Activated CD4-positive, alpha-beta T cell treated with anti-CD3 and anti-CD28 coated beads, Interleukin-2, amount 10 ng/mL, durations not matched to agents 7 days and 5 days (primary cell): ENCODE data around the gene KCNE4. TPM values are rescaled to one million over a fixed set of nuclear protein-coding genes. Genes with fewer than 3 reads are reported as not detected.

Experiments
- CTCF ChIA-PET: fragments of 350-600 bp; sonication (Branson Sonifier 250); formaldehyde crosslinking; loops from one replicate; lab custom pipeline; 2021; ENCODE audit warnings: antibody characterized with exemption; lab: Charles Lee
- POLR2A ChIA-PET: fragments of 350-600 bp; sonication (Branson Sonifier 250); formaldehyde crosslinking; loops from one replicate; lab custom pipeline; 2021; ENCODE audit warnings: antibody characterized with exemption; lab: Charles Lee
- DNase-seq: peaks from one replicate; pipeline ENCODE4 v3.0.0-alpha.2; 2020
- H3K27ac Mint-ChIP-seq: one replicate; pipeline ENCODE4 v1.8.0; 2021; ENCODE audit warnings: mild to moderate bottlenecking, moderate library complexity, mixed read lengths
- H3K27me3 Mint-ChIP-seq: one replicate; pipeline ENCODE4 v1.8.0; 2021; ENCODE audit warnings: mixed read lengths
- H3K36me3 Mint-ChIP-seq: one replicate; pipeline ENCODE4 v1.8.0; 2021; ENCODE audit warnings: low read depth, mixed read lengths
- H3K4me1 Mint-ChIP-seq: one replicate; pipeline ENCODE4 v1.8.0; 2021; ENCODE audit warnings: mixed read lengths
- H3K4me3 Mint-ChIP-seq: one replicate; pipeline ENCODE4 v1.8.0; 2021; ENCODE audit warnings: mild to moderate bottlenecking, moderate library complexity, mixed read lengths
- H3K9me3 Mint-ChIP-seq: one replicate; pipeline ENCODE4 v1.8.0; 2021; ENCODE audit warnings: mixed read lengths
- total RNA-seq, 2 experiments: library from RNA; stranded (reverse); gene quantifications; one replicate each; pipeline ENCODE4 v1.2.3, GENCODE V29; 2021

Gene KCNE4, protein sequence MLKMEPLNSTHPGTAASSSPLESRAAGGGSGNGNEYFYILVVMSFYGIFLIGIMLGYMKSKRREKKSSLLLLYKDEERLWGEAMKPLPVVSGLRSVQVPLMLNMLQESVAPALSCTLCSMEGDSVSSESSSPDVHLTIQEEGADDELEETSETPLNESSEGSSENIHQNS
- total RNA-seq: not detected

DNA sequence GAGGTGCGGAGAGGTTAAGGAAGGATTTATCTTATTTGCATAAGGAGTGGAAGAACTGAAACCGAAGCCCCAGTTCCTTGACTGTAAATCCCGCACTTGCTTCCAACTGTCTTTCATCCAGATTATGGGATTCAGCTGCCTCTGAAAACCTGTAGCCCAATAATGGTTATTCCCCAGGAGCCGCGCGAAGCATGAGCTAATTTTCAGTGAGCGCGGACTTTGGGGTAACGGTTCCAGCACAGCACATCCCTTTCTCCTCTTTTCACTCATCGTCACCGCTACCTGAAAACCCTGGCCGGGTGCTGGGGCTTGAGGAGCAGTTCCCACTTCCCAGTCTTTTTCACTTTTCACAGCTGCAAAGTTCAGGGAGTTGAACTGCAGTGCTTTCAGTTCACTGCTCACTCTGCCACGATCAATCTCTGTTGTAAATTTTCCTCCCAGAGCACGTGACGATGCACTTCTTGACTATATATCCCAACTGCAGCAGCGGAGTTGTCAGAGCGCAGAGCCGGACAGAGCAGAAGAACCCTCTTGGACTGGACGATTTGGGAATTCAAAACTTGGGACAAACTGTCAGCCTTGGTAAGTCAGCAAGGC lies at the start of gene KCNE4:
Gene KCNE4, plus strand, starts transcription at position 498 of the 597 bp plus-strand sequence. CDS start 641 bp downstream, outside the sequence.
- DNase-seq: no peak
- Mint-ChIP-seq H3K36me3 (no peaks in the 10 kb centered on the region), H3K9me3 (no peaks in the 10 kb centered on the region), H3K27me3 (no peaks in the 10 kb centered on the region), H3K27ac (no peak within 1 kb of the TSS), H3K4me1 (no peaks in the 10 kb centered on the region), H3K4me3 (no peak within 1 kb of the TSS)
- POLR2A ChIA-PET: no interaction called here
- CTCF ChIA-PET: interaction anchor here (0.6 kb wide), 1 partner anchor 211 kb away, joined by 4 read pairs; no protein-coding TSS in a partner anchor

DNA sequence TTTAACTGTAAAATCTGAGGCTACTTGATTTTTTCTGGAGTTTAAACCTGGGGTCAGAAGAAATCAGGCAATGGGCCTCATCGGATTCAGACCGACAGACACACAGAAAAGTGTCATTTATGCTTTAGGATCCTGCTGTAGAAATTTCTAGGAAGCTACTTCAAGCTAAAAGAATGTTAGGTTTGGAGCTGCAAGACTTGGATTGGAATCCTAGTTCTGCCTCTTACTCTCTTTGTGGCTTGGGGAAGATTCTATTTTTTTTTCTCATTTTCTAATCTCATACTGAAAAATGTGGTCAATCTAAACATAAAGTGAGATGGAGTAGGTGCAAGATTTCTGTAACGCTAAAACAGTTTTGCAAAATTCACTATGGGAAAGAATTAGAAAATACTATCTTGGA lies 48.8 kb upstream of the KCNE4 start:
- no peaks in the 10 kb centered on the region for H3K9me3 Mint-ChIP-seq
- H3K4me1 Mint-ChIP-seq: no peaks in the 10 kb centered on the region
- no peak overlapping the region for H3K27ac Mint-ChIP-seq
- H3K36me3 Mint-ChIP-seq: no peaks in the 10 kb centered on the region
- CTCF ChIA-PET: no interaction called here
- H3K27me3 Mint-ChIP-seq: peaks cover 4% of the 10 kb centered on the region
- no peak overlapping the region for H3K4me3 Mint-ChIP-seq
- POLR2A ChIA-PET: interaction anchor here (0.7 kb wide), 1 partner anchor 31 kb away, joined by 4 read pairs; no protein-coding TSS in a partner anchor
- DNase-seq: no peak

DNA sequence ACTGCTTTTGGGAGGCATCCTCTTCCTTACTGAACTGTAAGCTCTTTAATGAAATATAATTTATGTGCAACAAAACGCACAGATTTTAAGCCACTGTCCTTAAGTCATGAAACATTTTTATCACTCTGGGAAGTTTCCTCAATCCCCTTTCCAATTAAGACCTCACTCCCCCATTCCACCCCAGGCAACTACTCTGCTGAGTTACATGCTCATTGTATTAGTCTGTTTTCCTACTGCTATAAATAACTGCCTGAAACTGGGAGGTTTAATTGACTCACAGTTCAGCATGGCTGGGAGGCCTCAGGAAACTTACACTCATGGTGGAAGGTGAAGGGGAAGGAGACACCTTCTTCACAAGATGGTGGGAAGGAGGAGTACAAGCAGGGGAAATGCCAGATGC lies 46.5 kb upstream of the KCNE4 start:
- no peaks in the 10 kb centered on the region for H3K4me1 Mint-ChIP-seq
- CTCF ChIA-PET: interaction anchor here (0.9 kb wide), 1 partner anchor 24 kb away, joined by 3 read pairs; no protein-coding TSS in a partner anchor
- POLR2A ChIA-PET: no interaction called here
- H3K36me3 Mint-ChIP-seq: no peaks in the 10 kb centered on the region
- H3K4me3 Mint-ChIP-seq: no peak overlapping the region
- H3K9me3 Mint-ChIP-seq: no peaks in the 10 kb centered on the region
- no peak overlapping the region for H3K27ac Mint-ChIP-seq
- peaks cover 2% of the 10 kb centered on the region for H3K27me3 Mint-ChIP-seq
- DNase-seq: no peak

DNA sequence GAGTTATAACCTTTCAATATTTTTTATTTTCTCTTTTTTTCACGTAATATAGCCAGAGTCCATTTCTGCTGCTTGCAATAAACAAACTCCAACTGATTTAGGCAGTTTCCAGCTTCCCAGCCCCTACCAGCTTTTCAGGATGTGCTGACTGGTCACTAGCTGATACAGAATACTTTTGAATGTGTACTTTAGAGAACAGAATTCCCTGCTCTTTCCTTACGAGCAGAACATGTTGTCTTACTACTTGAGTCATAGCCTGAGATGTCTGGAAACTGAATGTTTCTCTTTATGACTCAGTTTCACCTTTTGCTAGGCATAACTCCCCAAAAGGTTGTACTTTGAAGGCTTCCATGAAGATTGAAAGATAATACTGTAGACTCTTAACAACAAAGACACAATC lies 44.5 kb upstream of the KCNE4 start:
- ChIA-PET POLR2A (no interaction called here), CTCF (no interaction called here)
- Mint-ChIP-seq H3K9me3 (no peaks in the 10 kb centered on the region), H3K4me3 (no peak overlapping the region), H3K36me3 (no peaks in the 10 kb centered on the region), H3K27ac (no peak overlapping the region), H3K27me3 (no peaks in the 10 kb centered on the region), H3K4me1 (no peaks in the 10 kb centered on the region)
- DNase-seq: no peak

DNA sequence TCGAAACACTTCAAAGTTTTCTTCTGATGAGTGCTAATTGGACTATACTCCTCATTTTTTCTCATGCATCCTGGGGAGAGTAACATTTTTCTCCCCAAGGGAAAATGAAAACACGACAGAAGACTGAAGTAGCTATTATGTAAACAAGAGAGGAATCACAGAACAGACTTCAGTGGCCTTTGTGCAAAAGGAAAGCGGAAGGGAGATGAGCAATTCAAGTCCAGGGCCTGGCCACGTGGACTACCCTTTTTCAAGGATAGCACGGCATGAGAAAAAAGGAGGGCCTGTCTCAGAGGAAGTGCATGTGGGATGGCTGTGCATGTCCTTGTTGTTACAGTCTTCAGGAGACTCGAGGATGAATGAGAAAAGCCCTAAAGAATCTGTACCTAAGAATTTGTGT lies 43.8 kb upstream of the KCNE4 start:
- POLR2A ChIA-PET: no interaction called here
- CTCF ChIA-PET: no interaction called here
- Mint-ChIP-seq H3K27ac (no peak overlapping the region), H3K9me3 (no peaks in the 10 kb centered on the region), H3K4me3 (no peak overlapping the region), H3K4me1 (no peaks in the 10 kb centered on the region), H3K27me3 (peaks cover 2% of the 10 kb centered on the region), H3K36me3 (no peaks in the 10 kb centered on the region)
- DNase-seq: no peak

DNA sequence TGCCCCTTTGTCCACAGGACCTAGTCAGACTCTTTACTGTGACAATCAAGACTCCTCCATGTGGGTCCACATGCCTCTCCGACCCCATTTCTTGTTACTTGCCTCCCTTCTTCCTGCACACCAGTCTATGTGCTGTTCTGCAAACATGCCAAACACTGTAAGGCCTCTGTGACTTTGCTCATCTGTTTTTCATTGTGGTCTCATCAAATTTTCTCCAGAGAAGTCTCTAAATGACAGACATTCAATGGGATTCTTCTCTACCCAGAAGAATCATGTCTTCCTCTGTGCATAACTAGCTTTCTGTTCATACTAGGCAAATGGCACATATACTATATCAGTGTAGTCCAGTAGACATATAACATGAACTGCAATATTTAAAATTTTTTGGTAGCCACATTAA lies 43.0 kb upstream of the KCNE4 start:
- Mint-ChIP-seq H3K4me3 (no peak overlapping the region), H3K27me3 (peaks cover 3% of the 10 kb centered on the region), H3K9me3 (no peaks in the 10 kb centered on the region), H3K36me3 (no peaks in the 10 kb centered on the region), H3K4me1 (no peaks in the 10 kb centered on the region), H3K27ac (no peak overlapping the region)
- POLR2A ChIA-PET: no interaction called here
- DNase-seq: no peak
- CTCF ChIA-PET: no interaction called here

DNA sequence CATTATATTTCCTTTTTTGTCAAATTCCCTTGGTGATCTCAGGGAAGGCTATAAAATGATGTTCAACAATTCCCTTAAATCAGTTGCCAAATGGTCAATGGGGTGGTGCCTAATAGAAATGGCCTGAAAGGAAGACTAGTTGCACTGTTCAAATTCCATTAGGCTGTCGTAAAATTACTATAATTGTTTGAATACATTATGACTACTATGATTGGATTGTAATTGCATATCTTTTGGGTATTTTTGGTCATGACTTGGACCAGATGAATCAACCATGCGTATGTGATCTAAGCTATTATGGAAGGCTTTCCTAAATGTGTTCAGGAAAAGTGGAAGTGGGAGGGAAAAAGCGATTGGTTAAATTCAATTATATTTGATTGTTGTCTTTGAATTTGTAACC lies 41.3 kb upstream of the KCNE4 start:
- DNase-seq: no peak
- CTCF ChIA-PET: no interaction called here
- POLR2A ChIA-PET: no interaction called here
- H3K27me3 Mint-ChIP-seq: peaks cover 3% of the 10 kb centered on the region
- H3K36me3 Mint-ChIP-seq: no peaks in the 10 kb centered on the region
- H3K27ac Mint-ChIP-seq: no peak overlapping the region
- no peaks in the 10 kb centered on the region for H3K9me3 Mint-ChIP-seq
- H3K4me1 Mint-ChIP-seq: no peaks in the 10 kb centered on the region
- H3K4me3 Mint-ChIP-seq: no peak overlapping the region

DNA sequence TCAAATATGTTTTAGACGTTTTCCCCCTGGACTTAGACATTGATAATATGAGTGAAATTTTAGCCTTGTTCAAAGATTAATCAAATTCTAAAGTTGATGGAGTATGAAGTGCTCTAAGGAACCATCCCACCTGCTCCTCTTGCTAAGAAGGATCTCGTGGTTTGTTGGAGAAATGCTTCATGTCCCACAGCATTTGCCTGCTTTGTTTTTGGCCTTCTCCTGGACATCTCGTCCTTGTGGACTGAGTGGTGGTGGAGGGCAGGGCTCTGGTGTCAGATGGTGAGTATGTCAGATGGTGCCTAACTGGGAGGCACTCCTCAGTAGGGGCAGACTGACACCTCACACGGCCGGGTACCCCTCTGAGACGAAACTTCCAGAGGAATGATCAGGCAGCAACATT lies 39.7 kb upstream of the KCNE4 start:
- Mint-ChIP-seq H3K9me3 (no peaks in the 10 kb centered on the region), H3K27me3 (peaks cover 3% of the 10 kb centered on the region), H3K36me3 (no peaks in the 10 kb centered on the region), H3K4me1 (no peaks in the 10 kb centered on the region), H3K4me3 (no peak overlapping the region), H3K27ac (no peak overlapping the region)
- ChIA-PET POLR2A (no interaction called here), CTCF (no interaction called here)
- no peak for DNase-seq

DNA sequence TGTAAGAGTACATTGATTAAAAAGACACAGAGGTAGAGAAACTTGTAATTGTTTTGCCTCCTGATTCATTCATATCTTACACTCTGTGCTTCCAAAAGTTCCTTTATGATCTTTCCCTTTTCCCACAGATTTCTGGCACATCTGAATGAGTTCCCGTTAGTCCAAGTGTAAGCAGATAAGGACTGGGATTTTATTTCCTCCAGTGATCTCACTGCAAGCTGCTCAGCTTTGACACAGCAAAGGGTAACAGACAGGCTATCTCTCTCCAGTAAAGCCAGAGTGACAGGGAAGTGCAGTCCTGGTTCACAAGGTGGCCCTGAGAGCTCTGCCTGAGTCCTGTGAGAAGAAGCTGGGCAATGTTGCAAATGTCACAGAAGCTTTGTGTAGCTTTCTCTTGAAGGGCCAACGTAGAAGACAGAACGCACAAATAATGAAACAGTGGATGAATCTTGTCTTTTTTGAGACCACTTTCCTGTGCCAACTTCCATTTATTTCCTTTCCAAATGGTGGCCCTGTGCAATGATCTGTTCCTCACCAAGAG lies 32.5 kb upstream of the KCNE4 start:
- no peak overlapping the region for H3K27ac Mint-ChIP-seq

DNA sequence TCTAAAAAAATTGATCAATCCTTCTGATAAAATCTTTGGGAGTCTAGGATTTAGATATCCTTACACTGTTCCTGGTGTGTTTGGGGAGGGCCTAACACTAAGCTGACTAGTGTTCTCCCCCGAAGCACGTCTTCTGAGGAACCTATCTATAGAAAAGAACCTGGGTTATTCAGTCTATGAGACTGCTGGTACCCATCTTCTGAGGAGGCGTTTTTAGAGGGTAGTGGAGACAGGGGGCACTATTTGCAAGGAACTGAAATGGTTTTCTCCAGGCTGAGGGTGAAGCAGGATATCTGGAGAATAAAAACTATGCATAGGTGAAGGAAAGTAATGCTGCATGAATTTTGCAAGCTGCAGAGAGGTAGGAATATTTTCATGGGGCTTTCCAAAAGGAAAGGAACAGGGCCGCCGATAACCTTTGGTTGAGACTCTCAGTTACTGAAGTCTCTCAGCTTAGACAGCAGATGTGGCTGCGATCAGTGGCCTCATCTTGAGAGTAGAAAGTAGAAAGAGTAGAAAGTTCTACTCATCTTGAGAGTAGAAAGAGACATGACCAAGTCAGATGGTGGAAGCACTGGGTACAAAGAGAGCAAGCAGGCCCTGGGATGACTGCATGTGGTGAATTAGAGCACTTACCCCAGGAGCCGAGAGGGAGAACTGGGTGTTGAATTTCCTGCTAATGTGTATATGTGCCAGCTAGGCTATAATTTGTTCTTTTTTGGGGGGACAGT lies 31.8 kb upstream of the KCNE4 start:
- Mint-ChIP-seq H3K9me3 (no peaks in the 10 kb centered on the region), H3K27ac (no peak overlapping the region), H3K4me3 (no peak overlapping the region), H3K27me3 (no peaks in the 10 kb centered on the region), H3K4me1 (no peaks in the 10 kb centered on the region), H3K36me3 (no peaks in the 10 kb centered on the region)
- CTCF ChIA-PET: no interaction called here
- POLR2A ChIA-PET: no interaction called here
- DNase-seq: no peak

More for the DNA sequence above, 32.5 kb upstream of the KCNE4 start:
- H3K9me3 Mint-ChIP-seq: no peaks in the 10 kb centered on the region
- no peaks in the 10 kb centered on the region for H3K36me3 Mint-ChIP-seq
- CTCF ChIA-PET: no interaction called here
- POLR2A ChIA-PET: no interaction called here
- no peak overlapping the region for H3K4me3 Mint-ChIP-seq
- H3K27me3 Mint-ChIP-seq: no peaks in the 10 kb centered on the region
- no peaks in the 10 kb centered on the region for H3K4me1 Mint-ChIP-seq
- DNase-seq: no peak

DNA sequence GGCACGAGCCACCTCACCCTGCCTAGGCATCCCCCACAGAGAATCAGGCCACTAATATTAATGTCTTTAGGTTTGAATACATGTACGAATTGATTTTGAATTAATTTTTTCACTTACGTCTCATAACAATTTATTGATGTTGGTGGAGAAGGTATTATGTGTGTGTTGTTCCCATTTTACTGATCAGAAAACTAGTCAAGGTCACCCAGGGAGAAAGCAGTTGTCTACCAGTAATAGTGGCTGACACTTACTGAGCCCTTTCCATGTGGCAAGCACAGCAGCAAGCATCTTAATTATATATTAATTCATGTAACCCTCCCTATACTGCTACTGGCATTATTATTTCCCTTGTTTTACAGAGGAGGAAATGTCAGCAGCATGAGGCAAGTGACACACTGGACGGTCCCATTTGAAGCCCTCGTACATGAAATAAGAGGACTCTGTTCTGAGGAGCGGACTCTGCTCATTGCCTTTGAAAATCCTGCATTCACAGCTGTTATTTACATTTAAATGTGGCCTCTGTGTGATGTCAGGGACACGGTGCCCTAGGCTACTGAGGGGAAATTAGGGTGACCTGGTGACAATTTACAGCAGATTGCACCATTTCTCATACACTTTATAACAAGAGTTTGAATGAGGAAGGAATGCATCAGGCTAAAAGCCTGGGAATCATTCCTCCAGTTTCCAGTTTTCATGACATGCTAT lies 30.9 kb upstream of the KCNE4 start:
- no peaks in the 10 kb centered on the region for H3K36me3 Mint-ChIP-seq
- H3K27me3 Mint-ChIP-seq: no peaks in the 10 kb centered on the region
- no peaks in the 10 kb centered on the region for H3K9me3 Mint-ChIP-seq
- DNase-seq: no peak
- no peak overlapping the region for H3K4me3 Mint-ChIP-seq
- no peaks in the 10 kb centered on the region for H3K4me1 Mint-ChIP-seq
- ChIA-PET CTCF (no interaction called here), POLR2A (no interaction called here)
- H3K27ac Mint-ChIP-seq: no peak overlapping the region

DNA sequence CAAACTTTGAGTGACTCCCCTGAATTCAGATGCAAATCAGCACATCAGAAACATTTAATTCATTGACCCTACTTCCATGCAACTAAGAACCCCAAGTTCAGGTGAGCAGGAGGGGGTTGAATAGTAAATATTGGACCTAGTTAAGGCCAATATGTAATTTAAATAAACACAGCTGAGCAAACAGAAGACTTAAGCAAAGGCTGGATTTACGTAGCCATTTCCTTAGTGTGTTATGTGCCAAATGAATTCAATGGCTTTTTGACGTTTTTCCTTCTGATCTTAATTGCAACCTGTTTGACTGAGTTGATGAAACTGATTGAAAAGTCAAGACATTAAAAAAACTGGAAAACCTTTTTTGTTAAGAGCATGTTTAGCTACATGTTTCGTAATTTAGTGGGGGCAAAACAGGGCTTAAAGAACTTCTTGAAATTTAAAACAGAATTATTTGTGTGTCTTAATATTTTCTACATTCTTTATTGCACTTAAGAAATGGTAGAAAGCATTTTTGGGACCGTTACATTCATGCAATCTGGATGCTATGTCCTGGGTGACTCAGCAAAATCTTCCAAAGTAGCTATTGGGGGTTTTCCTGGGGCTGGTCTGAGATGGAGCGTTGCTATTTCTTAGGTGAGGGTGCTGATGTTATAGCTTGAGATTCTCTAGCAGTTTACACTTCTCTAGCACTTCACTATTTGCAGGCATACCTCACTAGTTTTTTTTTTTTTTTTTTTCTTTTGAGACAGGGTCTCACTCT lies 25.5 kb upstream of the KCNE4 start:
- POLR2A ChIA-PET: no interaction called here
- Mint-ChIP-seq H3K27me3 (no peaks in the 10 kb centered on the region), H3K4me3 (no peak overlapping the region), H3K36me3 (no peaks in the 10 kb centered on the region), H3K9me3 (no peaks in the 10 kb centered on the region), H3K4me1 (no peaks in the 10 kb centered on the region), H3K27ac (no peak overlapping the region)
- no peak for DNase-seq
- CTCF ChIA-PET: no interaction called here
